ENCODE data around the gene APMAP. TPM values are rescaled to one million over a fixed set of nuclear protein-coding genes. Genes with fewer than 3 reads are reported as not detected.

The APMAP gene
- total and polyA plus RNA-seq, 9 of the 15 experiments (the other 6 are each of a cell fraction or from before 2014, with no cell fraction given): 6.7 to 18.2 (median 14.4) TPM

GRCh38 chr20:24994470-24995368, 2.2 kb upstream of the APMAP start:
- CTCF ChIA-PET (ENCODE audit: low intra/inter-chr PET ratio): interaction anchor here (2.0 to 3.8 kb wide), 2 partner anchors 70 to 185 kb away, joined by 12 to 34 read pairs; no protein-coding TSS in a partner anchor
- Histone ChIP-seq H3K4me1 (replicated peaks in 1 of 2; ENCODE audit: control insufficient read depth in 2 of 2, insufficient read depth in 2 of 2, low read length in 2 of 2) (peaks cover 10 to 11% of the 10 kb centered on the region in 2 experiments; a peak in 4 of 5 replicates), H3K27me3 (ENCODE audit: control insufficient read depth in 2 of 2, insufficient read depth in 2 of 2, low read length in 2 of 2) (peaks cover 0 to 7% of the 10 kb centered on the region in 2 experiments; a peak in 3 of 5 replicates), H3K36me3 (ENCODE audit: control insufficient read depth, insufficient read depth, low read length) (no peaks in the 10 kb centered on the region), H4K20me1 (replicated peaks; ENCODE audit: control insufficient read depth, insufficient read depth, low read length) (peaks cover 4% of the 10 kb centered on the region; the same call in 1 of the 2 replicates), H2AFZ (ENCODE audit: low read depth, low read length) (peak overlapping the region; percentile 58), H3K9me3 (replicated peaks; ENCODE audit: control insufficient read depth, insufficient read depth, low read depth, low read length) (no peaks in the 10 kb centered on the region), H3K9ac (ENCODE audit: insufficient read depth in 1 of 2, low read depth in 2 of 2, low read length in 2 of 2) (no peak overlapping the region), H3K79me2 (ENCODE audit: control insufficient read depth, insufficient read depth, low read length) (peaks cover 18% of the 10 kb centered on the region), H3K4me2 (ENCODE audit: insufficient read depth, low read length) (no peak overlapping the region), H3K4me3 (no peak overlapping the region), H3K9me1 (ENCODE audit: control insufficient read depth, insufficient read depth, low read length) (no peaks in the 10 kb centered on the region), H3K27ac (ENCODE audit: extremely low read depth, low read depth, low read length) (no peak overlapping the region)
- POLR2A ChIA-PET: interaction anchor here (0.9 kb wide), 1 partner anchor 11 kb away, joined by 3 read pairs; no protein-coding TSS in a partner anchor
- BruUV-seq (replicated peaks): no TSS peak
- FAIRE-seq (peak; percentile 82), ATAC-seq (peak; percentile 61), DNase-seq (ENCODE audit: extremely low read depth in 1 of 4, low spot score in 3 of 4) (peak; percentile 76 to 78 (median 77))
- in situ Hi-C loops (cut with MboI) (loop anchor here (5.0 kb wide), 1 partner anchor 68 kb away; no protein-coding TSS in a partner anchor), intact Hi-C loops (cut with micrococcal nuclease) (loop anchor here (1.0 to 10.0 kb wide), 4 partner anchors 71 to 400 kb away; partner anchors contain the start of gene ABHD12)
- WGBS (ENCODE audit: insufficient coverage, low coverage, missing lambda C conversion rate): 28% methylated on average over 17 of the region's 20 CpGs
- TF ChIP-seq AFF1 (IDR thresholded peaks at IDR 0.05; ENCODE audit: low read depth in 1 of 2, partially characterized antibody in 2 of 2) (no peak), CBFB (CRISPR knock-in tag; IDR thresholded peaks at IDR 0.05) (no peak), ARNT (IDR thresholded peaks at IDR 0.05) (no peak), ATF1 (CRISPR knock-in tag; IDR thresholded peaks at IDR 0.05) (no peak), ATF1 (tag; IDR thresholded peaks at IDR 0.05) (no peak), ARHGAP35 (IDR thresholded peaks at IDR 0.05; ENCODE audit: partially characterized antibody) (no peak), SIN3B (IDR thresholded peaks at IDR 0.05; ENCODE audit: low read depth) (no peak), FOXK1 (CRISPR knock-in tag; IDR thresholded peaks at IDR 0.05; ENCODE audit: borderline replicate concordance) (no peak), SMC3 (conservative IDR thresholded peaks at IDR 0.05; ENCODE audit: insufficient read depth, low read depth, low read length) (peak; percentile 88), EP400 (IDR thresholded peaks at IDR 0.05) (no peak), NFXL1 (CRISPR knock-in tag; IDR thresholded peaks at IDR 0.05) (no peak), ZFP91 (CRISPR knock-in tag; IDR thresholded peaks at IDR 0.05) (no peak), NR0B1 (IDR thresholded peaks at IDR 0.05; ENCODE audit: partially characterized antibody) (no peak), RAD21 (CRISPR knock-in tag; conservative IDR thresholded peaks at IDR 0.05 in 1 of 2, IDR thresholded peaks at IDR 0.05 in 1 of 2) (peak; percentile 83 to 86)

All from K562 (cell line).